B cell (primary cell): ENCODE measurements around the gene SMAD7. TPM values are rescaled to one million over a fixed set of nuclear protein-coding genes. Genes with fewer than 3 reads are reported as not detected.

Experiments
- ATAC-seq: fragments of 200-7000 bp; cut with Tn5 transposase; one replicate; pipeline ENCODE4 v1.10.0; 2021; ENCODE audit warnings: low read depth, mild to moderate bottlenecking, moderate number of reproducible peaks, moderate library complexity
- CTCF ChIA-PET: fragments of 350-600 bp; sonication (Branson Sonifier 250); formaldehyde crosslinking; loops from one replicate; lab custom pipeline; 2021; ENCODE audit warnings: antibody characterized with exemption, inconsistent platforms; lab: Charles Lee
- POLR2A ChIA-PET: fragments of 350-600 bp; sonication (Branson Sonifier 250); formaldehyde crosslinking; loops from one replicate; lab custom pipeline; 2021; ENCODE audit warnings: antibody characterized with exemption; lab: Charles Lee
- DNase-seq: peaks from one replicate; pipeline ENCODE4 v3.0.0; 2013
- H2AFZ ChIP-seq: 2 replicates; pipeline ENCODE4 v1.6.1; 2012; ENCODE audit warnings: mild to moderate bottlenecking, low read depth, low read length; ENCODE audit not compliant: insufficient read depth, poor library complexity, severe bottlenecking
- H3K27ac ChIP-seq, 2 donors: 1 replicate in 1 of 2; 2 replicates in 1 of 2; pipeline ENCODE4 v1.5.1; 2012 to 2013; ENCODE audit warnings: low read length in 2 of 2, mild to moderate bottlenecking in 2 of 2, moderate library complexity in 1 of 2
- H3K27me3 ChIP-seq, 4 experiments: fragments of 200-600 bp in 1 of 4; sonication (generic) in 1 of 4; replicated peaks in 1 of 4; 1 replicate in 2 of 4; 2 replicates in 2 of 4; pipeline versions ENCODE4 v1.6.1 to v1.7.0; 2013 to 2016; ENCODE audit warnings: low read length in 3 of 4, mild to moderate bottlenecking in 2 of 4, mixed read lengths in 1 of 4, moderate library complexity in 1 of 4; ENCODE audit not compliant: insufficient read depth in 4 of 4, control insufficient read depth in 3 of 4; ENCODE audit errors: control extremely low read depth in 1 of 4
- H3K36me3 ChIP-seq, 2 experiments: replicated peaks in 1 of 2; 1 replicate in 1 of 2; 2 replicates in 1 of 2; pipeline versions ENCODE4 v1.6.1 to v1.7.1; 2013; ENCODE audit warnings: low read length in 1 of 2; ENCODE audit not compliant: insufficient read depth in 2 of 2, control insufficient read depth in 1 of 2; ENCODE audit errors: control extremely low read depth in 1 of 2, extremely low read depth in 1 of 2
- H3K4me1 ChIP-seq, 2 donors: fragments of 200-600 bp in 1 of 2; sonication (generic) in 1 of 2; 1 replicate in 1 of 2; 2 replicates in 1 of 2; pipeline versions ENCODE4 v1.5.1 to v1.6.1; 2013 to 2017; ENCODE audit warnings: low read length in 2 of 2; ENCODE audit not compliant: control insufficient read depth in 2 of 2, insufficient read depth in 2 of 2
- H3K4me2 ChIP-seq: replicated peaks from 2 replicates; pipeline ENCODE3; 2012; ENCODE audit warnings: mild to moderate bottlenecking, low read depth, low read length; ENCODE audit not compliant: poor library complexity, severe bottlenecking
- H3K4me3 ChIP-seq, 5 experiments: fragments of 200-600 bp in 1 of 5; sonication (generic) in 1 of 5; 1 replicate in 3 of 5; 2 replicates in 2 of 5; pipeline versions ENCODE4 v1.5.1 to v1.7.0; 2011 to 2016; ENCODE audit warnings: low read length in 4 of 5, mild to moderate bottlenecking in 4 of 5, low read depth in 2 of 5, control low read depth in 1 of 5, moderate library complexity in 1 of 5; ENCODE audit not compliant: insufficient read depth in 1 of 5; ENCODE audit errors: control extremely low read depth in 1 of 5, extremely low read depth in 1 of 5
- H3K79me2 ChIP-seq: fragments of 200-600 bp; sonication (generic); one replicate; pipeline ENCODE4 v1.6.0; 2016; ENCODE audit warnings: low read length; ENCODE audit not compliant: control insufficient read depth, insufficient read depth
- H3K9ac ChIP-seq: fragments of 200-600 bp; sonication (generic); 2 replicates; pipeline ENCODE4 v1.6.1; 2017; ENCODE audit warnings: mild to moderate bottlenecking, low read length, moderate library complexity
- H3K9me3 ChIP-seq, 3 donors: one replicate each; pipeline versions ENCODE4 v1.6.1 to v1.7.1; 2013; ENCODE audit warnings: low read length in 2 of 3; ENCODE audit not compliant: control insufficient read depth in 2 of 3, insufficient read depth in 1 of 3; ENCODE audit errors: control extremely low read depth in 1 of 3
- H4K20me1 ChIP-seq: 2 replicates; pipeline ENCODE4 v1.6.0; 2012; ENCODE audit warnings: mild to moderate bottlenecking, low read length; ENCODE audit not compliant: insufficient read depth, control insufficient read depth, poor library complexity, severe bottlenecking
- H3K27ac Mint-ChIP-seq: one replicate; pipeline ENCODE4 v1.8.0; 2021; ENCODE audit warnings: mixed read lengths
- H3K27me3 Mint-ChIP-seq: one replicate; pipeline ENCODE4 v1.8.0; 2021; ENCODE audit warnings: mixed read lengths
- H3K4me1 Mint-ChIP-seq: one replicate; pipeline ENCODE4 v1.8.0; 2021; ENCODE audit warnings: mixed read lengths
- H3K4me3 Mint-ChIP-seq: one replicate; pipeline ENCODE4 v1.8.0; 2021; ENCODE audit warnings: mixed read lengths
- H3K9me3 Mint-ChIP-seq: one replicate; pipeline ENCODE4 v1.8.0; 2022; ENCODE audit warnings: mixed read lengths; ENCODE audit not compliant: insufficient read depth
- EZH2 ChIP-seq: IDR thresholded peaks from 2 replicates; pipeline ENCODE4 v1.6.1; 2012; ENCODE audit warnings: borderline replicate concordance, low read depth, mild to moderate bottlenecking, moderate library complexity, low read length; ENCODE audit not compliant: insufficient read depth, poor library complexity, severe bottlenecking
- WGBS: methylation state at CpG from one replicate; pipeline ENCODE4 v1.1.5; 2013; ENCODE audit warnings: missing lambda C conversion rate; ENCODE audit not compliant: insufficient coverage; 5-methylcytosine and 5-hydroxymethylcytosine counted together
- intact Hi-C: fragments of 100-400 bp; cut with micrococcal nuclease; formaldehyde crosslinking; loops from one replicate; pipeline ENCODE4 v1.10.0; 2022
- polyA plus RNA-seq: library from polyadenylated mRNA; depleted of rRNA; stranded (reverse); fragments of >200 nt; gene quantifications from 2 replicates; pipeline ENCODE4 v1.2.3, GENCODE V29; 2012
- total RNA-seq, 2 donors: library from RNA; stranded (reverse); fragments of 120-200 nt in 1 of 2; gene quantifications; 1 replicate in 1 of 2; 2 replicates in 1 of 2; pipeline versions ENCODE4 v1.2.3 to v1.2.4, GENCODE V29; 2013 to 2022
- TF ChIP-seq, protein P1 (sequence below): fragments of 200-600 bp; IDR thresholded peaks from one replicate; pipeline ENCODE4 v1.8.0; 2022; ENCODE audit warnings: antibody characterized with exemption, mild to moderate bottlenecking

The SMAD7 gene
- total and polyA plus RNA-seq, 2 donors (not counting 1 experiment from before 2014, with no cell fraction given): 10.1 to 20.9 TPM

- no peak for TF ChIP-seq EZH2
- TF ChIP-seq, protein P1, sequence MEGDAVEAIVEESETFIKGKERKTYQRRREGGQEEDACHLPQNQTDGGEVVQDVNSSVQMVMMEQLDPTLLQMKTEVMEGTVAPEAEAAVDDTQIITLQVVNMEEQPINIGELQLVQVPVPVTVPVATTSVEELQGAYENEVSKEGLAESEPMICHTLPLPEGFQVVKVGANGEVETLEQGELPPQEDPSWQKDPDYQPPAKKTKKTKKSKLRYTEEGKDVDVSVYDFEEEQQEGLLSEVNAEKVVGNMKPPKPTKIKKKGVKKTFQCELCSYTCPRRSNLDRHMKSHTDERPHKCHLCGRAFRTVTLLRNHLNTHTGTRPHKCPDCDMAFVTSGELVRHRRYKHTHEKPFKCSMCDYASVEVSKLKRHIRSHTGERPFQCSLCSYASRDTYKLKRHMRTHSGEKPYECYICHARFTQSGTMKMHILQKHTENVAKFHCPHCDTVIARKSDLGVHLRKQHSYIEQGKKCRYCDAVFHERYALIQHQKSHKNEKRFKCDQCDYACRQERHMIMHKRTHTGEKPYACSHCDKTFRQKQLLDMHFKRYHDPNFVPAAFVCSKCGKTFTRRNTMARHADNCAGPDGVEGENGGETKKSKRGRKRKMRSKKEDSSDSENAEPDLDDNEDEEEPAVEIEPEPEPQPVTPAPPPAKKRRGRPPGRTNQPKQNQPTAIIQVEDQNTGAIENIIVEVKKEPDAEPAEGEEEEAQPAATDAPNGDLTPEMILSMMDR: no peak
- no peaks in the 10 kb centered on the region for H3K9me3 ChIP-seq
- 79% methylated on average over 3 of the region's 4 CpGs for WGBS
- no peak overlapping the region for H3K9ac ChIP-seq
- Mint-ChIP-seq H3K9me3 (no peaks in the 10 kb centered on the region), H3K4me1 (peaks cover 6% of the 10 kb centered on the region), H3K4me3 (no peak overlapping the region), H3K27me3 (peaks cover 13% of the 10 kb centered on the region), H3K27ac (no peak overlapping the region)
- no peak overlapping the region for H3K27ac ChIP-seq
- no peak overlapping the region for H3K4me2 ChIP-seq
- no peaks in the 10 kb centered on the region for H4K20me1 ChIP-seq
- DNase-seq (no peak), ATAC-seq (no peak)
- no peak overlapping the region for H3K4me3 ChIP-seq
- H2AFZ ChIP-seq: no peak overlapping the region
- intact Hi-C loops: no loop called here
- peaks cover 0 to 5% of the 10 kb centered on the region in 2 donors for H3K4me1 ChIP-seq
- ChIA-PET CTCF (interaction anchor here (1.2 to 1.3 kb wide), 2 partner anchors 161 to 175 kb away, joined by 3 read pairs; no protein-coding TSS in a partner anchor), POLR2A (no interaction called here)
- peaks cover 0 to 5% (median 0%) of the 10 kb centered on the region in 4 experiments for H3K27me3 ChIP-seq
- H3K36me3 ChIP-seq: no peaks in the 10 kb centered on the region
- no peaks in the 10 kb centered on the region for H3K79me2 ChIP-seq
Measured at GRCh38 chr18:48957616-48958015, 6.9 kb upstream of the SMAD7 start.

- DNase-seq (no peak), ATAC-seq (no peak)
- H3K9ac ChIP-seq: no peak overlapping the region
- Mint-ChIP-seq H3K4me1 (peaks cover 6% of the 10 kb centered on the region), H3K27ac (no peak overlapping the region), H3K27me3 (peaks cover 8% of the 10 kb centered on the region), H3K4me3 (no peak overlapping the region), H3K9me3 (no peaks in the 10 kb centered on the region)
- intact Hi-C loops: no loop called here
- H3K9me3 ChIP-seq: no peaks in the 10 kb centered on the region
- H3K36me3 ChIP-seq: no peaks in the 10 kb centered on the region
- no peak overlapping the region for H3K4me3 ChIP-seq
- no peak overlapping the region for H3K27ac ChIP-seq
- no peaks in the 10 kb centered on the region for H3K79me2 ChIP-seq
- ChIA-PET CTCF (interaction anchor here (1.2 to 1.3 kb wide), 2 partner anchors 160 to 174 kb away, joined by 3 read pairs; no protein-coding TSS in a partner anchor), POLR2A (no interaction called here)
- H2AFZ ChIP-seq: no peak overlapping the region
- peaks cover 0 to 2% (median 0%) of the 10 kb centered on the region in 4 experiments for H3K27me3 ChIP-seq
- H3K4me2 ChIP-seq: no peak overlapping the region
- H4K20me1 ChIP-seq: no peaks in the 10 kb centered on the region
- H3K4me1 ChIP-seq: peaks cover 0 to 5% of the 10 kb centered on the region in 2 donors
- TF ChIP-seq, protein P1: no peak
- TF ChIP-seq EZH2: no peak
- WGBS: 83% methylated on average over 8 of the region's 8 CpGs
Measured at GRCh38 chr18:48957136-48957535, 6.4 kb upstream of the SMAD7 start.
